GM12878 (cell line): Measurements from ENCODE around the gene WASHC2A.
"Not testable (repeated sequence)": the region's sequence is repeated elsewhere in the genome, so short reads cannot be mapped to it uniquely, and the experiment has no call there.

Source experiments
- ATF3 ChIP-seq: IDR thresholded peaks from 2 replicates; pipeline ENCODE4 v1.6.1; 2011; ENCODE audit warnings: low read depth, mild to moderate bottlenecking, low read length, moderate library complexity, borderline replicate concordance; ENCODE audit errors: extremely low read depth
- CTCF ChIP-seq, 3 experiments: IDR thresholded peaks in 2 of 3; conservative IDR thresholded peaks in 1 of 3; 2 replicates each; pipeline ENCODE4 v1.5.1; 2011; ENCODE audit warnings: low read depth in 3 of 3, low read length in 3 of 3, mild to moderate bottlenecking in 3 of 3, control low read depth in 2 of 3, moderate library complexity in 2 of 3, inconsistent platforms in 1 of 3, mixed read lengths in 1 of 3; ENCODE audit not compliant: control insufficient read depth in 2 of 3, insufficient read depth in 1 of 3; ENCODE audit errors: extremely low read depth in 1 of 3
- HDAC2 ChIP-seq: fragments of 200-600 bp; sonication (generic); IDR thresholded peaks from 2 replicates; pipeline ENCODE4 v1.6.1; 2017
- MAX ChIP-seq: IDR thresholded peaks from 2 replicates; pipeline ENCODE4 v1.6.1; 2012; ENCODE audit warnings: low read depth, low read length, improper control_type of control experiment
- MEF2A ChIP-seq: IDR thresholded peaks from 2 replicates; pipeline ENCODE4 v1.6.1; 2011; ENCODE audit warnings: low read depth, mild to moderate bottlenecking, low read length, moderate library complexity; ENCODE audit not compliant: insufficient read depth
- MYC ChIP-seq: IDR thresholded peaks from 2 replicates; pipeline ENCODE4 v1.6.1; 2011; ENCODE audit warnings: mild to moderate bottlenecking, low read length, moderate library complexity, inconsistent platforms; ENCODE audit not compliant: insufficient read depth, insufficient replicate concordance, insufficient read length, severe bottlenecking
- NFXL1 ChIP-seq: fragments of 450-650 bp; IDR thresholded peaks from 2 replicates; pipeline ENCODE4 v1.6.1; 2017; ENCODE audit warnings: antibody characterized with exemption, mild to moderate bottlenecking, borderline replicate concordance
- POLR2A ChIP-seq: IDR thresholded peaks from 2 replicates; pipeline ENCODE4 v1.6.1; 2011; ENCODE audit warnings: low read depth, mild to moderate bottlenecking, low read length
- POLR2AphosphoS5 ChIP-seq: IDR thresholded peaks from 2 replicates; pipeline ENCODE4 v1.6.1; 2011; ENCODE audit warnings: mild to moderate bottlenecking, low read length, inconsistent platforms
- PRDM15 ChIP-seq: fragments of 450-650 bp; formaldehyde crosslinking; IDR thresholded peaks from 2 replicates; pipeline ENCODE4 v1.4.0; 2020; ENCODE audit warnings: mild to moderate bottlenecking, moderate library complexity
- TAF1 ChIP-seq: IDR thresholded peaks from 2 replicates; pipeline ENCODE4 v1.6.1; 2011; ENCODE audit warnings: mild to moderate bottlenecking, low read depth, low read length, borderline replicate concordance
- USF2 ChIP-seq: IDR thresholded peaks from 2 replicates; pipeline ENCODE4 v1.6.1; 2011; ENCODE audit warnings: low read depth, low read length, improper control_type of control experiment, borderline replicate concordance
- ZNF274 ChIP-seq: IDR thresholded peaks from one replicate; pipeline ENCODE4 v1.8.0; 2011; ENCODE audit not compliant: insufficient read length, insufficient read depth

GRCh38 chr10:50047594-50047993 is 20.2 kb upstream of the WASHC2A start:
- not testable (repeated sequence) for TF ChIP-seq CTCF (IDR thresholded peaks at IDR 0.05 in 2 of 3, conservative IDR thresholded peaks at IDR 0.05 in 1 of 3; ENCODE audit: control insufficient read depth in 2 of 3, extremely low read depth in 1 of 3, insufficient read depth in 1 of 3, low read depth in 3 of 3, low read length in 3 of 3); ATF3; PRDM15; MAX; MYC; NFXL1; ZNF274; MEF2A; POLR2AphosphoS5; HDAC2; POLR2A; USF2; TAF1
